ENCODE data around the gene CSRP2.

GRCh38 chr12:76891609-76892008 is 12.8 kb upstream of the CSRP2 start:
- TF ChIP-seq, protein P1, sequence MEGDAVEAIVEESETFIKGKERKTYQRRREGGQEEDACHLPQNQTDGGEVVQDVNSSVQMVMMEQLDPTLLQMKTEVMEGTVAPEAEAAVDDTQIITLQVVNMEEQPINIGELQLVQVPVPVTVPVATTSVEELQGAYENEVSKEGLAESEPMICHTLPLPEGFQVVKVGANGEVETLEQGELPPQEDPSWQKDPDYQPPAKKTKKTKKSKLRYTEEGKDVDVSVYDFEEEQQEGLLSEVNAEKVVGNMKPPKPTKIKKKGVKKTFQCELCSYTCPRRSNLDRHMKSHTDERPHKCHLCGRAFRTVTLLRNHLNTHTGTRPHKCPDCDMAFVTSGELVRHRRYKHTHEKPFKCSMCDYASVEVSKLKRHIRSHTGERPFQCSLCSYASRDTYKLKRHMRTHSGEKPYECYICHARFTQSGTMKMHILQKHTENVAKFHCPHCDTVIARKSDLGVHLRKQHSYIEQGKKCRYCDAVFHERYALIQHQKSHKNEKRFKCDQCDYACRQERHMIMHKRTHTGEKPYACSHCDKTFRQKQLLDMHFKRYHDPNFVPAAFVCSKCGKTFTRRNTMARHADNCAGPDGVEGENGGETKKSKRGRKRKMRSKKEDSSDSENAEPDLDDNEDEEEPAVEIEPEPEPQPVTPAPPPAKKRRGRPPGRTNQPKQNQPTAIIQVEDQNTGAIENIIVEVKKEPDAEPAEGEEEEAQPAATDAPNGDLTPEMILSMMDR (IDR thresholded peaks at IDR 0.05) = no peak
- TF ChIP-seq REST (IDR thresholded peaks at IDR 0.05; ENCODE audit: insufficient read depth in 1 of 2, low read depth in 2 of 2, low read length in 1 of 2) (no peak), POLR2AphosphoS5 (IDR thresholded peaks at IDR 0.05; ENCODE audit: low read depth, low read length) (no peak)

Data from Panc1 (cell line).